LNCaP clone FGC (cell line): ENCODE measurements around the gene C22orf31.

ENCODE experiments used
- DNase-seq: peaks from one replicate; pipeline ENCODE4 v3.0.0-alpha.2; 2011; ENCODE audit warnings: low read depth
- H3K4me3 ChIP-seq: 2 replicates; pipeline ENCODE4 v1.5.1; 2011; ENCODE audit warnings: mild to moderate bottlenecking, low read depth, low read length, control low read depth
- TF ChIP-seq, protein P1 (sequence below): IDR thresholded peaks from 2 replicates; pipeline ENCODE4 v1.5.1; 2012; ENCODE audit warnings: mild to moderate bottlenecking; ENCODE audit not compliant: control insufficient read depth, insufficient read depth; ENCODE audit errors: extremely low read depth

Gene C22orf31

DNA sequence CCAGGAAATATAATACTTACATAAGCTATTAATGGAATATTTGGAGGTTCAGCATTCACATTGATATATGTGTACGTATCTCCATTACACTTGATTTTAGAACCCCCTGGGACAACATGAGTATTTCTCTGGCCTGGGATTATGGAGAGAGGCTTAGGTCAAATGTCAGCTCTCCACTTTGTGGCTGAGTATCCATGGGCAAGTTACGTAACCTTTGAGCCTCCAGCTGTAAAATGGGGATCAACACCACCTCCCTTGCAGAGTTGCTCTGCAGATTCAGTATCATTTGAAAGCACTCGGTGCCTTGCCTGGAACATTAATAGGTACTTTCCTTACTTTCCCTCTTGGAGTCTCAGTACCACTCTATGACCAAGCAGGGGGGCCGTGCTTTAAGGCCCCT, 33.2 kb downstream of the C22orf31 start:
- TF ChIP-seq, protein P1, sequence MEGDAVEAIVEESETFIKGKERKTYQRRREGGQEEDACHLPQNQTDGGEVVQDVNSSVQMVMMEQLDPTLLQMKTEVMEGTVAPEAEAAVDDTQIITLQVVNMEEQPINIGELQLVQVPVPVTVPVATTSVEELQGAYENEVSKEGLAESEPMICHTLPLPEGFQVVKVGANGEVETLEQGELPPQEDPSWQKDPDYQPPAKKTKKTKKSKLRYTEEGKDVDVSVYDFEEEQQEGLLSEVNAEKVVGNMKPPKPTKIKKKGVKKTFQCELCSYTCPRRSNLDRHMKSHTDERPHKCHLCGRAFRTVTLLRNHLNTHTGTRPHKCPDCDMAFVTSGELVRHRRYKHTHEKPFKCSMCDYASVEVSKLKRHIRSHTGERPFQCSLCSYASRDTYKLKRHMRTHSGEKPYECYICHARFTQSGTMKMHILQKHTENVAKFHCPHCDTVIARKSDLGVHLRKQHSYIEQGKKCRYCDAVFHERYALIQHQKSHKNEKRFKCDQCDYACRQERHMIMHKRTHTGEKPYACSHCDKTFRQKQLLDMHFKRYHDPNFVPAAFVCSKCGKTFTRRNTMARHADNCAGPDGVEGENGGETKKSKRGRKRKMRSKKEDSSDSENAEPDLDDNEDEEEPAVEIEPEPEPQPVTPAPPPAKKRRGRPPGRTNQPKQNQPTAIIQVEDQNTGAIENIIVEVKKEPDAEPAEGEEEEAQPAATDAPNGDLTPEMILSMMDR = no peak
- H3K4me3 ChIP-seq = no peak overlapping the region
- no peak for DNase-seq

DNA sequence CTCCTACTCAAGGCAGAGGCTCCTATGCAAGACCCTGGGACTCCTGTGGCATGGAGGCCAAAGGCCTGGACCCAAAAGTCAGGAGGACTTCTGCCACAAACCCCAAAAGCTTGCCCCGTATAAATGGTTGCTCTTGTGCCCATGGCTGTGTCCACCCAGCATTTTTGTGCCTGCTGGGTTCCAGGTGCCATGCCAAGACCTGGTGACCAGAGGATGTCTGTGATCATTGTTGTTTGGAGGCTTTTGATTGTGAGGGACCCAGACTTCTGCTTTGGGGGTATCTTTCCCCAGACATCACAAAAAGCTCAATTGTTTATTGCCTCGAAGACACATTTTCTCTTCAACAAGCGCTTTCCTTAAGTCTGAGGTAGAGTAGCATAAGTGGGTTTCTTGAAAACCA, 35.1 kb downstream of the C22orf31 start:
- H3K4me3 ChIP-seq = no peak overlapping the region
- TF ChIP-seq, protein P1 = no peak

DNA sequence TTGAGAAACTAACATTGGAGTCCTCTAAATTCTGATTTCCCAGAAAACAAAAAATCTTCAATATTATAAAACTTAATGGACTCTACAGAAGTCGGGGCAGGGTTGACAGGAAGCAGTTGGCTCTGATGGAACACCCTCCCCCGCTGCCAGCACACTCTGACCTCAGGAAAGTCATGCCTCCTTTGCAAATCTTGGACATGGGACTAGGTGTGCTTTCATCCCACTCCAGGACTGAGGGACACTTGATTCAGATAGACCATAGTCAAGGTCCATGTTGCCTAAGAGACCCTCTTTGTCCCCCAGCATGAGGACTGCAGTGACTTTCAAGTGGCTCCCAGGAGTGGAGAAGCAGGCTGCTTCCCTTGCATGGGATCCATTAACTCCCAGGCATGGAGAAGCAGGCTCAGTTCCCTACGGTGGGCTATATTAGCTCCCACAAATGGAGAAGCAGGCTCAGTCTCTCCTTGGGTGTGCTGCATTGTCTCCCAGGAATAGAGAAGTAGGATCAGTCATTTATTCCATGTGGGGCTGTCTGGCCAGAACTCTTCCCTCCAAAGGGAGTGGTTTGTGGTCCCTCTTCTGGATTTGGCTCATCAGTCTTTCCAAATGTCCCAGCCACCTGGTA, 38.3 kb downstream of the C22orf31 start:
- TF ChIP-seq, protein P1 = no peak
- DNase-seq = no peak
- no peak overlapping the region for H3K4me3 ChIP-seq

More for the DNA sequence above, 35.1 kb downstream of the C22orf31 start:
- DNase-seq = no peak

DNA sequence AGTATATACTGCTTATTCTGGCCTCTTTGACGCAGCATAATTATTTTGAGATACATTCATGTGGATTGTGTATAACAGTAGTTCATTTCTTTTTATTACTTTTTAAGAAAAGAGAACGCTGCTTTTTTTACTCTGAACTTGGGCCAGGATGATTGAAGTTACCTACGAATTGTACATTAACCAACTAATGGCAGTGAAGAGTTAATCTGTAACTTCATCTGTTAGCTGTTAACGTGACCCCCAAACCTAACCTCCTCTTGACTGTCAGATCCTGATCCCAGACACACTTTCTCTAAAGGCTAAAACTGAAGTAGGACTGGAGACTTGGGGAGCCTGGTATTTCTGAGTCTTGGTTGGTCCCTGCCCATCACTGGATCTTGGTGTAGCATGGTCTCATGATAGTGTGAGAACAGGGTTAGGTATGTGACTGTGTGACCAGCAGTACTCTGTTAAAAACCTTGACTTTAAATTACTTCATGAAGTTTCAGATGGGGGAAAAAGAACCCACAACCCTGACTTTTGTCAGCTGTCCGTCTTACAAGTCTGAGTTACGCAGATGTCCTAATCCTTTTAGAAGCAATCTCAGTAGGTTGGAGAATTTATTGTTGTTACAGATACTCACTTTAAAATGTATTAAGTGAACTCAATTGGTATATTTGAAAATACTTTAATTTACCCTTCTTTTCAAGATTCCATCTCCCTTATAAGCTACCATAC, 39.4 kb downstream of the C22orf31 start:
- DNase-seq = no peak
- no peak overlapping the region for H3K4me3 ChIP-seq

DNA sequence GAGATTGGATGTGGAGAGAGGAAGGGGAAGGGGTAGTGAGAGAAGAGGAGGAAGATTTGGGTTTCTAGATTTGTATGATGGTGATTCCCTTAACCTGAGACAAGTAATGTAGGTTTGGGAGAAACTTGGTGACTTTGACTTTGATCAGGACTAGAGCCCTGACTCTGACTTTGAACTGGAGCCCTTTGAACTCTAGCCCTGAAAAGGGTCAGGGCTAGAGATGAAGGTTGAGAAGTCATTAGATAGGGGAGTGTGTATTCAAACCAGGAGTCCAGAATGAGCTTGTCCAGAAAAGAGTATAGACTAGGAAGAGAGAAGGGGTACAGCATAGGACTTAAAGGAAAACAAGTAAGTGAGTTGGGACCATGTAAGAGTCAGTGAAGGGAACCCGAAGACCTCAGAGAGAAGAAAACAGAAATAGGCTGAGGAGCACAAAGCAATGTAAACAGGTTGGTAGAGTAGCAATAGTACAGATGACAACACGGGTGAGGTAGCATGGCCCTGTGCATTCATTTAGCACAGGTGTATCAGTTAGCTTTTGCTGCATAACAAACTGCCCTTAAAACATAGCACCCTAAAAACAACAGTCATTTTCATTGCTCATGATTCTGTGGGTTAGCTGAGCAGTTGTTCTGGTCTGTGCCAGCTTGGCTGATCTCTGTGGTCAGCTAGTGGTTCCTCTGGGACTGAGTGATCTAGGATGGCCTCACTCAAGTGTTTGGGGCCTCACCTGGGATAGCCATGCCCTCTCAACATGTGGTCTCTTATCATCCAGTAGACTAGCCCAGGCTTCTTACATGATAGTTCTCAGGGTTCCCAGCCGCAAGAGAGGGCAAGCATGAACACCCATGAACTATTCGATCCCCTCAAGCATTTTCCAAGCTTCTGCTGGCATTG, 43.1 kb downstream of the C22orf31 start:
- no peak for DNase-seq
- TF ChIP-seq, protein P1 = no peak
- no peak overlapping the region for H3K4me3 ChIP-seq

More for the DNA sequence above, 39.4 kb downstream of the C22orf31 start:
- TF ChIP-seq, protein P1 = no peak

DNA sequence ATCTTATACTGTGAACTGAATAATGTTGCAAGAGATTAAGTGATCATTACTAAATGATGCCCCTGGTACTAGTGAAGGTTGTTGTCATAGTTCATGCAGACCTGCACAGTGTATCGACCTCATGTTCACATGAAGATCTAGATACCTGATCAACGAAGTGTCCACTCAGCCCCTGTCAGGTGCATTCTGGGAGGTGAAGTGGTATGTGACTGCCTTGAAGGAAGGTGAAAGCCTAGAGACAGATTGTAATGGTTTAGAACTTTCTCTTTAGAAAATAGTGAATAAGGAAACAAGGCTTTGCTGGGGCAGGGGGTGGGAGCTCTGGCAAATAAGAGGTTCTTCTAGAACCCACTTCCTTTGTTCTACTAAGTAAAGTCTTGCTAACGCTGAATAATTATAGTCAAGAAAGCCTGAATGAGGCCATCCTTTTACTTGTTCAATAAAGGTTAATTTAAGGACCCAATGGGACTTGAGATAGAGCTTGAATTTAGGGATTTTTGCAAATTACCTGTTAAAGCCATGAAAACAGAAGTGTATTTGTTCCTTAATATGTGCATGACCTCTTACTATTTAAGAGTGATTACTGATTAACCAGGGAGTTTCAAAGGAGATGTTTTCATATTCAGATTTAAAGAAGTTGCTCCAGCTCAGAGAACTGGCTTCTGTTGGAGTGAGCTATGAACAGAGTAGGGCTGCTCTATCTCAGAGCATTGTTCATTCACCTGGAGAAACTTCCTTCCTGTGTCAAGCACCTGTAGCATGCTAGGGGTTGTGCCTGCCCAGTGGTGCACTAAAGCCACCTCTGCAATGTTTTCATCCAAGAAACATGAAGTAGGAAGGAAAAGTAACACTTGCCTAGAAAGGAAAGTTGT, 45.3 kb downstream of the C22orf31 start:
- DNase-seq = no peak
- TF ChIP-seq, protein P1 = no peak
- no peak overlapping the region for H3K4me3 ChIP-seq
